H9 (cell line): ENCODE measurements around the gene TBC1D2. TPM values are rescaled to one million over a fixed set of nuclear protein-coding genes. Genes with fewer than 3 reads are reported as not detected.

Experiments used
- DNase-seq: peaks from one replicate; pipeline ENCODE4 v3.0.0-alpha.2; 2017
- H2AFZ ChIP-seq: one replicate; pipeline ENCODE4 v1.6.1; 2013; ENCODE audit warnings: mild to moderate bottlenecking, low read length, control low read depth, moderate library complexity
- H2AK5ac ChIP-seq: 2 replicates; pipeline ENCODE4 v1.6.1; 2013; ENCODE audit warnings: low read length, control low read depth, mixed read lengths; ENCODE audit not compliant: insufficient read length
- H2BK120ac ChIP-seq: one replicate; pipeline ENCODE4 v1.6.1; 2013; ENCODE audit warnings: low read depth, mild to moderate bottlenecking, low read length, control low read depth, inconsistent platforms; ENCODE audit not compliant: poor library complexity, severe bottlenecking
- H2BK12ac ChIP-seq: 2 replicates; pipeline ENCODE4 v1.6.1; 2013; ENCODE audit warnings: low read length, control low read depth, mixed read lengths, low read depth; ENCODE audit not compliant: insufficient read length
- H2BK15ac ChIP-seq: 2 replicates; pipeline ENCODE4 v1.6.1; 2013; ENCODE audit warnings: low read depth, low read length, control low read depth
- H2BK20ac ChIP-seq: one replicate; pipeline ENCODE4 v1.6.1; 2013; ENCODE audit warnings: low read depth, mild to moderate bottlenecking, low read length, control low read depth, inconsistent platforms; ENCODE audit not compliant: poor library complexity, severe bottlenecking
- H2BK5ac ChIP-seq: 2 replicates; pipeline ENCODE4 v1.6.1; 2013; ENCODE audit warnings: low read length, control low read depth, mixed read lengths; ENCODE audit not compliant: insufficient read length
- H3K14ac ChIP-seq: 2 replicates; pipeline ENCODE4 v1.6.1; 2013; ENCODE audit warnings: low read length, control low read depth; ENCODE audit not compliant: insufficient read depth
- H3K18ac ChIP-seq: 2 replicates; pipeline ENCODE4 v1.6.1; 2013; ENCODE audit warnings: low read depth, mild to moderate bottlenecking, mixed read lengths, low read length, control low read depth; ENCODE audit not compliant: insufficient read length
- H3K23ac ChIP-seq: 2 replicates; pipeline ENCODE4 v1.6.1; 2013; ENCODE audit warnings: low read length, control low read depth, mixed read lengths, low read depth; ENCODE audit not compliant: insufficient read length
- H3K23me2 ChIP-seq: 2 replicates; pipeline ENCODE4 v1.6.1; 2013; ENCODE audit warnings: low read depth, mild to moderate bottlenecking, mixed read lengths, low read length, control low read depth; ENCODE audit not compliant: insufficient read length, poor library complexity, severe bottlenecking
- H3K27ac ChIP-seq: 2 replicates; pipeline ENCODE4 v1.5.1; 2013; ENCODE audit warnings: low read length, control low read depth, mixed read lengths, low read depth; ENCODE audit not compliant: insufficient read length
- H3K27me3 ChIP-seq: 2 replicates; pipeline ENCODE4 v1.6.1; 2013; ENCODE audit warnings: low read length, control low read depth, inconsistent platforms; ENCODE audit not compliant: insufficient read depth
- H3K4ac ChIP-seq: 2 replicates; pipeline ENCODE4 v1.6.1; 2013; ENCODE audit warnings: low read depth, mild to moderate bottlenecking, control low read depth, inconsistent platforms, low read length, moderate library complexity
- H3K4me1 ChIP-seq: 2 replicates; pipeline ENCODE4 v1.6.1; 2013; ENCODE audit warnings: low read length, control low read depth, inconsistent platforms; ENCODE audit not compliant: insufficient read depth
- H3K4me2 ChIP-seq: 2 replicates; pipeline ENCODE4 v1.6.1; 2013; ENCODE audit warnings: low read length, control low read depth, mixed read lengths; ENCODE audit not compliant: insufficient read length, insufficient read depth
- H3K56ac ChIP-seq: 2 replicates; pipeline ENCODE4 v1.6.1; 2013; ENCODE audit warnings: low read depth, mild to moderate bottlenecking, mixed read lengths, low read length, control low read depth; ENCODE audit not compliant: insufficient read length
- H3K79me1 ChIP-seq: 2 replicates; pipeline ENCODE4 v1.6.1; 2013; ENCODE audit warnings: low read depth, mild to moderate bottlenecking, moderate library complexity, low read length, control low read depth, inconsistent platforms; ENCODE audit not compliant: insufficient read depth, poor library complexity, severe bottlenecking
- H3K79me2 ChIP-seq: 2 replicates; pipeline ENCODE4 v1.6.1; 2013; ENCODE audit warnings: low read length, control low read depth, inconsistent platforms; ENCODE audit not compliant: insufficient read depth
- H3K9ac ChIP-seq: 2 replicates; pipeline ENCODE4 v1.6.1; 2013; ENCODE audit warnings: low read length, control low read depth, mixed read lengths; ENCODE audit not compliant: insufficient read length; ENCODE audit errors: extremely low read depth
- H3K9me3 ChIP-seq: one replicate; pipeline ENCODE4 v1.6.1; 2013; ENCODE audit warnings: low read depth, low read length, inconsistent platforms; ENCODE audit not compliant: control insufficient read depth
- H3T11ph ChIP-seq: one replicate; pipeline ENCODE4 v1.6.1; 2013; ENCODE audit warnings: mild to moderate bottlenecking, low read length, control low read depth, inconsistent platforms
- H4K20me1 ChIP-seq: one replicate; pipeline ENCODE4 v1.6.1; 2013; ENCODE audit not compliant: control insufficient read depth, insufficient read length, insufficient read depth
- H4K5ac ChIP-seq: 2 replicates; pipeline ENCODE4 v1.6.1; 2013; ENCODE audit warnings: low read depth, mild to moderate bottlenecking, mixed read lengths, low read length, control low read depth; ENCODE audit not compliant: insufficient read length
- H4K8ac ChIP-seq: replicated peaks from 2 replicates; pipeline ENCODE4 v1.6.1; 2013; ENCODE audit warnings: low read length, control low read depth, mixed read lengths, low read depth; ENCODE audit not compliant: insufficient read length
- H4K91ac ChIP-seq: 2 replicates; pipeline ENCODE4 v1.6.1; 2013; ENCODE audit warnings: low read depth, mild to moderate bottlenecking, moderate library complexity, mixed read lengths, low read length, control low read depth; ENCODE audit not compliant: insufficient read length
- H3K27ac Mint-ChIP-seq, 3 experiments: 2 replicates in 2 of 3; 3 replicates in 1 of 3; pipeline ENCODE4 v1.8.0; 2020 to 2021; ENCODE audit warnings: mixed read lengths in 3 of 3, mild to moderate bottlenecking in 1 of 3, moderate library complexity in 1 of 3
- H3K27me3 Mint-ChIP-seq: 2 replicates; pipeline ENCODE4 v1.8.0; 2021; ENCODE audit warnings: low read depth, mild to moderate bottlenecking, moderate library complexity, mixed read lengths
- H3K36me3 Mint-ChIP-seq, 3 experiments: 2 replicates in 2 of 3; 3 replicates in 1 of 3; pipeline ENCODE4 v1.8.0; 2020 to 2021; ENCODE audit warnings: low read depth in 3 of 3, mixed read lengths in 3 of 3; ENCODE audit not compliant: insufficient read depth in 1 of 3
- H3K4me1 Mint-ChIP-seq, 2 experiments: 2 replicates each; pipeline ENCODE4 v1.8.0; 2020; ENCODE audit warnings: mixed read lengths in 2 of 2
- H3K4me3 Mint-ChIP-seq, 2 experiments: 2 replicates in 1 of 2; 3 replicates in 1 of 2; pipeline ENCODE4 v1.8.0; 2020 to 2021; ENCODE audit warnings: mild to moderate bottlenecking in 2 of 2, mixed read lengths in 2 of 2, moderate library complexity in 1 of 2
- H3K9me3 Mint-ChIP-seq, 2 experiments: 2 replicates in 1 of 2; 3 replicates in 1 of 2; pipeline ENCODE4 v1.8.0; 2020; ENCODE audit warnings: mild to moderate bottlenecking in 2 of 2, mixed read lengths in 2 of 2, moderate library complexity in 1 of 2
- CTCF ChIP-seq: fragments of 200-600 bp; sonication (generic); conservative IDR thresholded peaks from 3 replicates; pipeline ENCODE4 v1.8.0; 2021; ENCODE audit warnings: antibody characterized with exemption, mild to moderate bottlenecking
- WGBS: extraction: QIAGEN DNeasy Blood & Tissue Kit; methylation state at CpG from one replicate; pipeline ENCODE4 v1.1.7; 2013; ENCODE audit warnings: missing lambda C conversion rate, low lambda C conversion rate, mixed read lengths; ENCODE audit not compliant: insufficient read length; ENCODE audit errors: extremely low coverage; 5-methylcytosine and 5-hydroxymethylcytosine counted together
- total RNA-seq: library from RNA; stranded (reverse); gene quantifications from 2 replicates; pipeline ENCODE4 v1.2.1, GENCODE V29; 2021

The TBC1D2 gene
- total RNA-seq, 1 experiment from 2014 or later = 2.9 TPM

GRCh38 chr9:98181746-98182068 is 73.7 kb downstream of the TBC1D2 start:
- H3K18ac ChIP-seq = no peak overlapping the region
- no peak overlapping the region for H2AK5ac ChIP-seq
- peaks cover 11 to 13% of the 10 kb centered on the region in 2 experiments for H3K4me1 Mint-ChIP-seq
- H3K9ac ChIP-seq = no peak overlapping the region
- H4K91ac ChIP-seq = no peak overlapping the region
- peaks cover 7% of the 10 kb centered on the region; the same call in 1 of the 2 replicates for H3K79me2 ChIP-seq
- no peak overlapping the region for H2BK12ac ChIP-seq
- no peak overlapping the region for H3K4me2 ChIP-seq
- no peaks in the 10 kb centered on the region for H3K27me3 Mint-ChIP-seq
- no peak overlapping the region for H2BK5ac ChIP-seq
- no peak for TF ChIP-seq CTCF
- no peaks in the 10 kb centered on the region for H3K79me1 ChIP-seq
- no peak overlapping the region for H3T11ph ChIP-seq
- H3K4ac ChIP-seq = no peak overlapping the region
- no peaks in the 10 kb centered on the region for H3K9me3 Mint-ChIP-seq
- H3K36me3 Mint-ChIP-seq = peaks cover 0 to 1% (median 0%) of the 10 kb centered on the region in 3 experiments; a peak in 1 of 7 replicates
- no peak overlapping the region for H4K5ac ChIP-seq
- H2BK15ac ChIP-seq = no peak overlapping the region
- no peaks in the 10 kb centered on the region for H3K27me3 ChIP-seq
- no peak overlapping the region for H3K14ac ChIP-seq
- no peak for DNase-seq
- no peak overlapping the region for H2AFZ ChIP-seq
- no CpG with 5 or more reads among the region's 5 CpGs for WGBS
- H3K27ac Mint-ChIP-seq = peak overlapping the region; percentile 11 to 57 (median 45); a peak in 5 of 7 replicates
- H4K8ac ChIP-seq = no peak overlapping the region
- no peak overlapping the region for H2BK20ac ChIP-seq
- H3K23ac ChIP-seq = no peak overlapping the region
- no peak overlapping the region for H3K4me3 Mint-ChIP-seq
- H3K9me3 ChIP-seq = no peaks in the 10 kb centered on the region
- no peaks in the 10 kb centered on the region for H4K20me1 ChIP-seq
- no peak overlapping the region for H3K56ac ChIP-seq
- no peak overlapping the region for H2BK120ac ChIP-seq
- no peak overlapping the region for H3K27ac ChIP-seq
- H3K23me2 ChIP-seq = no peaks in the 10 kb centered on the region
- H3K4me1 ChIP-seq = no peaks in the 10 kb centered on the region; the same call in 1 of the 2 replicates
